Muscle layer of duodenum (tissue), 2 donors: ENCODE measurements around the gene LHFPL5.

Source experiments
- H3K27ac ChIP-seq: one replicate; pipeline ENCODE4 v1.7.0; 2013; ENCODE audit warnings: mild to moderate bottlenecking, low read length
- H3K27me3 ChIP-seq: one replicate; pipeline ENCODE4 v1.7.0; 2013; ENCODE audit warnings: low read depth, mild to moderate bottlenecking, control low read depth, low read length
- H3K36me3 ChIP-seq, 2 donors: one replicate each; pipeline ENCODE4 v1.7.0; 2013; ENCODE audit warnings: low read length in 2 of 2, control low read depth in 1 of 2, mild to moderate bottlenecking in 1 of 2; ENCODE audit not compliant: insufficient read depth in 2 of 2, control insufficient read depth in 1 of 2
- H3K4me1 ChIP-seq, 2 donors: one replicate each; pipeline ENCODE4 v1.7.0; 2013; ENCODE audit warnings: low read length in 2 of 2, mild to moderate bottlenecking in 2 of 2, control low read depth in 1 of 2, moderate library complexity in 1 of 2; ENCODE audit not compliant: insufficient read depth in 2 of 2, control insufficient read depth in 1 of 2
- H3K4me3 ChIP-seq, 2 donors: one replicate each; pipeline ENCODE4 v1.7.0; 2013; ENCODE audit warnings: low read length in 2 of 2, low read depth in 1 of 2, mild to moderate bottlenecking in 1 of 2
- H3K9me3 ChIP-seq, 2 donors: one replicate each; pipeline ENCODE4 v1.7.0; 2013; ENCODE audit warnings: low read length in 2 of 2, control low read depth in 1 of 2, mild to moderate bottlenecking in 1 of 2; ENCODE audit not compliant: control insufficient read depth in 1 of 2
- donor health status: healthy.

LHFPL5 gene

DNA sequence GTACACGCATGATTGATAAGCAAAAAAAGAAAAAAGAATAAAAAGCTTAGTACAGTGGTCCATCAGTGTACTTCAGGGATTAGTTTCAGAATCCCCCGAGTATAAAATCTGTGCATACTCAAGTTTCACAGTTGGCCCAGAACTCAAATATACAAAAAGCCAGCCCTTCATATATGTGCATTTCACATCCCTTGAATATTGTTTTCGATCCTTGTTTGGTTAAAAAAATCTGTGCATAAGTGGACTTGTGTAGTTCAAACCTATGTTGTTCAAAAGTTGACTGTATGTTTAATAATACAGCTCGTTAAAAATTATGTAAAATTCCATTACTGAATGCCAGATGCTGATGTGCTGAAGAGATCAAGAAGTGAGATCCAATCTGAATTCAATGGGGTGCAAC is 54.2 kb downstream of the LHFPL5 start:
- no peaks in the 10 kb centered on the region for H3K4me1 ChIP-seq
- no peak overlapping the region for H3K27ac ChIP-seq
- H3K36me3 ChIP-seq, result peaks cover 29 to 31% of the 10 kb centered on the region in 2 donors
- no peak overlapping the region for H3K4me3 ChIP-seq
- no peaks in the 10 kb centered on the region for H3K9me3 ChIP-seq
- H3K27me3 ChIP-seq, result no peaks in the 10 kb centered on the region
